HCT116 (cell line): Measurements from ENCODE around the gene FAM13A.

ENCODE experiments used
- ATF3 ChIP-seq: IDR thresholded peaks from 2 replicates; pipeline ENCODE4 v1.6.1; 2012
- CEBPB ChIP-seq: IDR thresholded peaks from 2 replicates; pipeline ENCODE4 v1.6.1; 2012; ENCODE audit warnings: low read depth
- CTCF ChIP-seq, 3 experiments: fragments of 200-600 bp in 1 of 3; sonication (generic) in 1 of 3; IDR thresholded peaks in 2 of 3; conservative IDR thresholded peaks in 1 of 3; 2 replicates each; pipeline ENCODE4 v1.5.1; 2012 to 2017; ENCODE audit warnings: low read depth in 2 of 3, low read length in 2 of 3, antibody characterized with exemption in 1 of 3, borderline replicate concordance in 1 of 3, control low read depth in 1 of 3, mild to moderate bottlenecking in 1 of 3, mixed read lengths in 1 of 3, mixed run types in 1 of 3, moderate library complexity in 1 of 3; ENCODE audit not compliant: insufficient read depth in 1 of 3
- EGR1 ChIP-seq: IDR thresholded peaks from 2 replicates; pipeline ENCODE4 v1.6.1; 2012; ENCODE audit warnings: low read depth
- EZH2 ChIP-seq: fragments of 200-600 bp; sonication (generic); IDR thresholded peaks from 2 replicates; pipeline ENCODE4 v1.6.1; 2017; ENCODE audit warnings: antibody characterized with exemption, mixed run types
- POLR2A ChIP-seq: IDR thresholded peaks from 2 replicates; pipeline ENCODE4 v1.7.0; 2011; ENCODE audit warnings: borderline replicate concordance; ENCODE audit not compliant: insufficient read depth, insufficient read length; ENCODE audit errors: extremely low read depth
- POLR2AphosphoS5 ChIP-seq: IDR thresholded peaks from 2 replicates; pipeline ENCODE4 v1.6.1; 2011; ENCODE audit warnings: mild to moderate bottlenecking, low read depth, low read length, moderate library complexity
- RAD21 ChIP-seq: IDR thresholded peaks from 2 replicates; pipeline ENCODE4 v1.6.1; 2012; ENCODE audit warnings: low read depth, mild to moderate bottlenecking
- SIN3A ChIP-seq: IDR thresholded peaks from 2 replicates; pipeline ENCODE4 v1.6.1; 2012; ENCODE audit warnings: low read depth
- TCF7L2 ChIP-seq: IDR thresholded peaks from 2 replicates; pipeline ENCODE4 v1.7.0; 2011; ENCODE audit warnings: borderline replicate concordance, inconsistent platforms; ENCODE audit not compliant: insufficient read depth, insufficient read length; ENCODE audit errors: extremely low read depth
- ZNF274 ChIP-seq: fragments of 200-500 bp; sonication (Bioruptor generic); IDR thresholded peaks from 2 replicates; pipeline ENCODE4 v1.6.1; 2014; ENCODE audit warnings: mild to moderate bottlenecking, low read depth, low read length, inconsistent platforms
- TF ChIP-seq, protein P1 (sequence below): IDR thresholded peaks from 2 replicates; pipeline ENCODE4 v1.6.1; 2012; ENCODE audit warnings: low read depth
- TF ChIP-seq, protein P2 (sequence below): IDR thresholded peaks from 2 replicates; pipeline ENCODE4 v1.6.1; 2011; ENCODE audit warnings: mild to moderate bottlenecking, low read length, moderate library complexity; ENCODE audit not compliant: insufficient replicate concordance; ENCODE audit errors: extremely low read depth

DNA sequence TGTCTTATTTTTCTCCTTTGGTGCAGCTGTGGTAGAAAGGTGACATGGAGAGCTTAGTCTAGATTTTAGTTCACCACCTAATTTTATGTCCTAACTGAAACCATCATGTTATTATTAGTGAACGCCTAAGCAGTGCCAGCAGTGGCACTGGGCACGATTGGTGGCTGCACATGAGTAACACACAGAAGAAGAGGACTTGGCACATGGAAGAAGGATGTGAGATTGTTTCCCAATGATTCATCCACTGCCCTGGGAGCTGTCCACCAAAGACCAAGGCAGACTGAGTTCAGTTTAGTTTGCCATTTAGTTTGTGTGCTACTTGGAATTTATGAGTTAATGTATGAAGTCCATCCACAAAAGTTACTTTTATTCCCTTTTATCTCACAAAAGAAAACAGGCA, 291.3 kb downstream of the FAM13A start:
- TF ChIP-seq CEBPB (no peak), CTCF (IDR thresholded peaks at IDR 0.05 in 2 of 3, conservative IDR thresholded peaks at IDR 0.05 in 1 of 3; ENCODE audit: borderline replicate concordance in 1 of 3, insufficient read depth in 1 of 3, low read depth in 2 of 3, low read length in 2 of 3) (no peak), SIN3A (no peak), POLR2A (no peak), ATF3 (no peak), EZH2 (no peak), RAD21 (no peak), POLR2AphosphoS5 (no peak), EGR1 (no peak), ZNF274 (no peak), TCF7L2 (no peak)
- TF ChIP-seq, protein P1, sequence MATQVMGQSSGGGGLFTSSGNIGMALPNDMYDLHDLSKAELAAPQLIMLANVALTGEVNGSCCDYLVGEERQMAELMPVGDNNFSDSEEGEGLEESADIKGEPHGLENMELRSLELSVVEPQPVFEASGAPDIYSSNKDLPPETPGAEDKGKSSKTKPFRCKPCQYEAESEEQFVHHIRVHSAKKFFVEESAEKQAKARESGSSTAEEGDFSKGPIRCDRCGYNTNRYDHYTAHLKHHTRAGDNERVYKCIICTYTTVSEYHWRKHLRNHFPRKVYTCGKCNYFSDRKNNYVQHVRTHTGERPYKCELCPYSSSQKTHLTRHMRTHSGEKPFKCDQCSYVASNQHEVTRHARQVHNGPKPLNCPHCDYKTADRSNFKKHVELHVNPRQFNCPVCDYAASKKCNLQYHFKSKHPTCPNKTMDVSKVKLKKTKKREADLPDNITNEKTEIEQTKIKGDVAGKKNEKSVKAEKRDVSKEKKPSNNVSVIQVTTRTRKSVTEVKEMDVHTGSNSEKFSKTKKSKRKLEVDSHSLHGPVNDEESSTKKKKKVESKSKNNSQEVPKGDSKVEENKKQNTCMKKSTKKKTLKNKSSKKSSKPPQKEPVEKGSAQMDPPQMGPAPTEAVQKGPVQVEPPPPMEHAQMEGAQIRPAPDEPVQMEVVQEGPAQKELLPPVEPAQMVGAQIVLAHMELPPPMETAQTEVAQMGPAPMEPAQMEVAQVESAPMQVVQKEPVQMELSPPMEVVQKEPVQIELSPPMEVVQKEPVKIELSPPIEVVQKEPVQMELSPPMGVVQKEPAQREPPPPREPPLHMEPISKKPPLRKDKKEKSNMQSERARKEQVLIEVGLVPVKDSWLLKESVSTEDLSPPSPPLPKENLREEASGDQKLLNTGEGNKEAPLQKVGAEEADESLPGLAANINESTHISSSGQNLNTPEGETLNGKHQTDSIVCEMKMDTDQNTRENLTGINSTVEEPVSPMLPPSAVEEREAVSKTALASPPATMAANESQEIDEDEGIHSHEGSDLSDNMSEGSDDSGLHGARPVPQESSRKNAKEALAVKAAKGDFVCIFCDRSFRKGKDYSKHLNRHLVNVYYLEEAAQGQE, result peak; percentile 61
- TF ChIP-seq, protein P2, sequence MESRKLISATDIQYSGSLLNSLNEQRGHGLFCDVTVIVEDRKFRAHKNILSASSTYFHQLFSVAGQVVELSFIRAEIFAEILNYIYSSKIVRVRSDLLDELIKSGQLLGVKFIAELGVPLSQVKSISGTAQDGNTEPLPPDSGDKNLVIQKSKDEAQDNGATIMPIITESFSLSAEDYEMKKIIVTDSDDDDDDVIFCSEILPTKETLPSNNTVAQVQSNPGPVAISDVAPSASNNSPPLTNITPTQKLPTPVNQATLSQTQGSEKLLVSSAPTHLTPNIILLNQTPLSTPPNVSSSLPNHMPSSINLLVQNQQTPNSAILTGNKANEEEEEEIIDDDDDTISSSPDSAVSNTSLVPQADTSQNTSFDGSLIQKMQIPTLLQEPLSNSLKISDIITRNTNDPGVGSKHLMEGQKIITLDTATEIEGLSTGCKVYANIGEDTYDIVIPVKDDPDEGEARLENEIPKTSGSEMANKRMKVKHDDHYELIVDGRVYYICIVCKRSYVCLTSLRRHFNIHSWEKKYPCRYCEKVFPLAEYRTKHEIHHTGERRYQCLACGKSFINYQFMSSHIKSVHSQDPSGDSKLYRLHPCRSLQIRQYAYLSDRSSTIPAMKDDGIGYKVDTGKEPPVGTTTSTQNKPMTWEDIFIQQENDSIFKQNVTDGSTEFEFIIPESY, result no peak
